OCI-LY7 (cell line): ENCODE results near the gene CYP2C19. TPM values are rescaled to one million over a fixed set of nuclear protein-coding genes. Genes with fewer than 3 reads are reported as not detected.

Source experiments
- BruUV-seq: library from RNA; stranded (reverse); fragments of 400-500 nt; replicated peaks from 2 replicates; lab custom pipeline; 2021; lab: Mats Ljungman, UMichigan
- CTCF ChIA-PET: fragments of 300-600 bp; sonication (Branson Sonifier 250); formaldehyde crosslinking; loops from one replicate; lab custom pipeline; 2022; ENCODE audit warnings: antibody characterized with exemption; ENCODE audit not compliant: unreplicated experiment; lab: Charles Lee
- POLR2A ChIA-PET: fragments of 300-600 bp; sonication (Branson Sonifier 250); formaldehyde crosslinking; loops from one replicate; lab custom pipeline; 2022; ENCODE audit warnings: antibody characterized with exemption; lab: Charles Lee
- DNase-seq: peaks from one replicate; pipeline ENCODE4 v3.0.0-alpha.2; 2015; ENCODE audit warnings: low spot score
- H2AFZ ChIP-seq: fragments of 200-600 bp; sonication (generic), shearing (Covaris generic); 2 replicates; pipeline ENCODE4 v1.6.1; 2014; ENCODE audit warnings: mild to moderate bottlenecking, antibody characterized with exemption, low read length, moderate library complexity
- H3K27ac ChIP-seq: fragments of 200-600 bp; sonication (generic); 2 replicates; pipeline ENCODE4 v1.5.1; 2014; ENCODE audit warnings: mixed run types, low read depth, mild to moderate bottlenecking, moderate library complexity, low read length, inconsistent platforms; ENCODE audit not compliant: poor library complexity, severe bottlenecking
- H3K36me3 ChIP-seq: fragments of 200-600 bp; sonication (generic); 2 replicates; pipeline ENCODE4 v1.6.1; 2014; ENCODE audit warnings: mild to moderate bottlenecking, antibody characterized with exemption, low read length, moderate library complexity, mixed read lengths; ENCODE audit not compliant: insufficient read depth
- H3K4me1 ChIP-seq: fragments of 200-600 bp; sonication (generic); 2 replicates; pipeline ENCODE4 v1.5.1; 2014; ENCODE audit warnings: mild to moderate bottlenecking, low read length; ENCODE audit not compliant: insufficient read depth, poor library complexity, severe bottlenecking
- H3K4me2 ChIP-seq: fragments of 200-600 bp; sonication (generic); 2 replicates; pipeline ENCODE4 v1.6.1; 2014; ENCODE audit warnings: mild to moderate bottlenecking, low read length
- H3K4me3 ChIP-seq: fragments of 200-600 bp; sonication (generic); 2 replicates; pipeline ENCODE4 v1.5.1; 2014; ENCODE audit warnings: mild to moderate bottlenecking, low read depth, low read length; ENCODE audit not compliant: poor library complexity, severe bottlenecking
- H3K79me2 ChIP-seq: fragments of 200-600 bp; sonication (generic); 2 replicates; pipeline ENCODE4 v1.6.1; 2016; ENCODE audit warnings: low read depth, mild to moderate bottlenecking, low read length, moderate library complexity, mixed read lengths; ENCODE audit not compliant: insufficient read depth
- H3K9me2 ChIP-seq: fragments of 200-600 bp; sonication (generic); 2 replicates; pipeline ENCODE4 v1.6.1; 2016; ENCODE audit warnings: mild to moderate bottlenecking, low read length, mixed read lengths; ENCODE audit not compliant: insufficient read depth
- H3K9me3 ChIP-seq: fragments of 200-600 bp; sonication (generic); 2 replicates; pipeline ENCODE4 v1.6.1; 2014; ENCODE audit warnings: mild to moderate bottlenecking, mixed run types, low read length, mixed read lengths
- H4K20me1 ChIP-seq: fragments of 200-600 bp; sonication (generic); 2 replicates; pipeline ENCODE4 v1.6.1; 2014; ENCODE audit warnings: mild to moderate bottlenecking, antibody characterized with exemption, low read length, moderate library complexity, mixed read lengths; ENCODE audit not compliant: insufficient read depth
- EZH2phosphoT487 ChIP-seq: fragments of 200-600 bp; sonication (generic); IDR thresholded peaks from 2 replicates; pipeline ENCODE4 v1.6.1; 2018; ENCODE audit warnings: low read depth, borderline replicate concordance, mild to moderate bottlenecking, mixed run types, antibody characterized with exemption, low read length, moderate library complexity, mixed read lengths
- intact Hi-C: fragments of 100-400 bp; cut with micrococcal nuclease; formaldehyde crosslinking; loops from one replicate; pipeline ENCODE4 v1.10.0; 2022; ENCODE audit not compliant: unreplicated experiment
- total RNA-seq, 2 experiments: library from RNA; depleted of rRNA in 1 of 2; stranded (reverse); fragments of >200 nt in 1 of 2; shearing (Covaris generic) in 1 of 2; gene quantifications; 2 replicates each; pipeline ENCODE4 v1.2.3, GENCODE V29; 2014 to 2022
- TF ChIP-seq, protein P1 (sequence below): fragments of 200-600 bp; sonication (generic); conservative IDR thresholded peaks from 2 replicates; pipeline ENCODE4 v1.5.1; 2014; ENCODE audit warnings: mild to moderate bottlenecking, antibody characterized with exemption, low read length, moderate library complexity, mixed read lengths

CYP2C19 gene
- total RNA-seq, 2 experiments from 2014 or later, result not detected

- TF ChIP-seq, protein P1, sequence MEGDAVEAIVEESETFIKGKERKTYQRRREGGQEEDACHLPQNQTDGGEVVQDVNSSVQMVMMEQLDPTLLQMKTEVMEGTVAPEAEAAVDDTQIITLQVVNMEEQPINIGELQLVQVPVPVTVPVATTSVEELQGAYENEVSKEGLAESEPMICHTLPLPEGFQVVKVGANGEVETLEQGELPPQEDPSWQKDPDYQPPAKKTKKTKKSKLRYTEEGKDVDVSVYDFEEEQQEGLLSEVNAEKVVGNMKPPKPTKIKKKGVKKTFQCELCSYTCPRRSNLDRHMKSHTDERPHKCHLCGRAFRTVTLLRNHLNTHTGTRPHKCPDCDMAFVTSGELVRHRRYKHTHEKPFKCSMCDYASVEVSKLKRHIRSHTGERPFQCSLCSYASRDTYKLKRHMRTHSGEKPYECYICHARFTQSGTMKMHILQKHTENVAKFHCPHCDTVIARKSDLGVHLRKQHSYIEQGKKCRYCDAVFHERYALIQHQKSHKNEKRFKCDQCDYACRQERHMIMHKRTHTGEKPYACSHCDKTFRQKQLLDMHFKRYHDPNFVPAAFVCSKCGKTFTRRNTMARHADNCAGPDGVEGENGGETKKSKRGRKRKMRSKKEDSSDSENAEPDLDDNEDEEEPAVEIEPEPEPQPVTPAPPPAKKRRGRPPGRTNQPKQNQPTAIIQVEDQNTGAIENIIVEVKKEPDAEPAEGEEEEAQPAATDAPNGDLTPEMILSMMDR, result no peak
- no peak for TF ChIP-seq EZH2phosphoT487
- no peaks in the 10 kb centered on the region for H3K36me3 ChIP-seq
- H3K4me3 ChIP-seq, result no peak overlapping the region
- intact Hi-C loops, result no loop called here
- BruUV-seq, result no TSS peak
- H4K20me1 ChIP-seq, result no peaks in the 10 kb centered on the region
- H3K9me3 ChIP-seq, result no peaks in the 10 kb centered on the region
- CTCF ChIA-PET, result no interaction called here
- H2AFZ ChIP-seq, result no peak overlapping the region
- H3K79me2 ChIP-seq, result no peaks in the 10 kb centered on the region
- no peaks in the 10 kb centered on the region for H3K4me1 ChIP-seq
- no peaks in the 10 kb centered on the region for H3K9me2 ChIP-seq
- DNase-seq, result no peak
- POLR2A ChIA-PET, result interaction anchor here (0.6 kb wide), 1 partner anchor 343 kb away, joined by 3 read pairs; no protein-coding TSS in a partner anchor
- no peak overlapping the region for H3K4me2 ChIP-seq
- H3K27ac ChIP-seq, result no peak overlapping the region
Measured at GRCh38 chr10:94846204-94846603, 83.7 kb downstream of the CYP2C19 start.

- Histone ChIP-seq H2AFZ (no peak overlapping the region), H4K20me1 (no peaks in the 10 kb centered on the region), H3K4me3 (no peak overlapping the region), H3K9me3 (no peaks in the 10 kb centered on the region), H3K27ac (no peak overlapping the region), H3K4me1 (no peaks in the 10 kb centered on the region), H3K9me2 (no peaks in the 10 kb centered on the region), H3K4me2 (no peak overlapping the region), H3K36me3 (no peaks in the 10 kb centered on the region), H3K79me2 (no peaks in the 10 kb centered on the region)
- ChIA-PET CTCF (no interaction called here), POLR2A (no interaction called here)
- intact Hi-C loops, result no loop called here
- DNase-seq, result no peak
- BruUV-seq, result no TSS peak
- TF ChIP-seq, protein P1, result no peak
- TF ChIP-seq EZH2phosphoT487, result no peak
Measured at GRCh38 chr10:94850766-94851165, 88.3 kb downstream of the CYP2C19 start.

GRCh38 chr10:94851263-94851662 is 88.8 kb downstream of the CYP2C19 start:
- no peaks in the 10 kb centered on the region for H3K79me2 ChIP-seq
- no peaks in the 10 kb centered on the region for H3K9me3 ChIP-seq
- H3K9me2 ChIP-seq, result no peaks in the 10 kb centered on the region
- H3K4me1 ChIP-seq, result no peaks in the 10 kb centered on the region
- intact Hi-C loops, result no loop called here
- no peak overlapping the region for H3K4me3 ChIP-seq
- ChIA-PET POLR2A (no interaction called here), CTCF (no interaction called here)
- TF ChIP-seq EZH2phosphoT487, result no peak
- TF ChIP-seq, protein P1, result no peak
- BruUV-seq, result no TSS peak
- no peak overlapping the region for H3K4me2 ChIP-seq
- H3K36me3 ChIP-seq, result no peaks in the 10 kb centered on the region
- DNase-seq, result no peak
- H3K27ac ChIP-seq, result no peak overlapping the region
- no peak overlapping the region for H2AFZ ChIP-seq
- no peaks in the 10 kb centered on the region for H4K20me1 ChIP-seq
